IPS DF 6.9 (cell line): Measurements from ENCODE around the gene DNAH5.

Source experiments
- DNase-seq: peaks from one replicate; pipeline ENCODE4 v3.0.0-alpha.2; 2013; ENCODE audit warnings: low read depth, low spot score
- H3K27ac ChIP-seq: one replicate; pipeline ENCODE4 v1.5.1; 2013; ENCODE audit warnings: low read length, control low read depth
- H3K27me3 ChIP-seq: 2 replicates; pipeline ENCODE4 v1.6.1; 2013; ENCODE audit warnings: mild to moderate bottlenecking, low read length; ENCODE audit not compliant: control insufficient read depth, insufficient read depth
- H3K36me3 ChIP-seq: 2 replicates; pipeline ENCODE4 v1.6.1; 2013; ENCODE audit warnings: low read length; ENCODE audit not compliant: control insufficient read depth, insufficient read depth
- H3K4me1 ChIP-seq: 2 replicates; pipeline ENCODE4 v1.6.1; 2013; ENCODE audit warnings: low read length; ENCODE audit not compliant: control insufficient read depth, insufficient read depth
- H3K4me3 ChIP-seq: 2 replicates; pipeline ENCODE4 v1.5.1; 2013; ENCODE audit warnings: mild to moderate bottlenecking, low read length
- H3K9me3 ChIP-seq: 2 replicates; pipeline ENCODE4 v1.6.1; 2013; ENCODE audit warnings: low read length, inconsistent platforms; ENCODE audit not compliant: control insufficient read depth, insufficient read depth
- WGBS: extraction: QIAGEN DNeasy Blood & Tissue Kit; methylation state at CpG from one replicate; pipeline ENCODE4 v1.1.7; 2013; ENCODE audit warnings: mixed read lengths, missing lambda C conversion rate; ENCODE audit not compliant: insufficient read length, insufficient coverage; 5-methylcytosine and 5-hydroxymethylcytosine counted together

Gene DNAH5

GRCh38 chr5:13859270-13860065 is 85.0 kb downstream of the DNAH5 start:
- DNase-seq = no peak
- Histone ChIP-seq H3K27me3 (no peaks in the 10 kb centered on the region), H3K4me3 (no peak overlapping the region), H3K36me3 (no peaks in the 10 kb centered on the region), H3K9me3 (no peaks in the 10 kb centered on the region), H3K27ac (no peak overlapping the region), H3K4me1 (no peaks in the 10 kb centered on the region)
- WGBS = no CpG with 5 or more reads among the region's 5 CpGs

GRCh38 chr5:13843175-13843846 is 101.2 kb downstream of the DNAH5 start:
- H3K27ac ChIP-seq = no peak overlapping the region
- no peak overlapping the region for H3K4me3 ChIP-seq
- peaks cover 2% of the 10 kb centered on the region; the same call in 1 of the 2 replicates for H3K4me1 ChIP-seq
- H3K36me3 ChIP-seq = no peaks in the 10 kb centered on the region
- WGBS = no CpG with 5 or more reads among the region's 6 CpGs
- no peak for DNase-seq
- no peaks in the 10 kb centered on the region for H3K9me3 ChIP-seq
- H3K27me3 ChIP-seq = no peaks in the 10 kb centered on the region

GRCh38 chr5:13833440-13833839 is 111.0 kb downstream of the DNAH5 start:
- no peak overlapping the region for H3K27ac ChIP-seq
- no peak for DNase-seq
- no peaks in the 10 kb centered on the region for H3K9me3 ChIP-seq
- no peak overlapping the region for H3K4me3 ChIP-seq
- H3K4me1 ChIP-seq = 0 out of 2 replicates have a peak, but pooled peaks cover 1% of the 10 kb centered on the region
- no peaks in the 10 kb centered on the region for H3K27me3 ChIP-seq
- H3K36me3 ChIP-seq = no peaks in the 10 kb centered on the region
- WGBS = no CpG with 5 or more reads among the region's 3 CpGs

GRCh38 chr5:13831351-13831750 is 113.1 kb downstream of the DNAH5 start:
- H3K36me3 ChIP-seq = no peaks in the 10 kb centered on the region
- DNase-seq = no peak
- H3K9me3 ChIP-seq = no peaks in the 10 kb centered on the region
- no peak overlapping the region for H3K27ac ChIP-seq
- H3K4me1 ChIP-seq = 0 out of 2 replicates have a peak, but pooled peaks cover 1% of the 10 kb centered on the region
- no peaks in the 10 kb centered on the region for H3K27me3 ChIP-seq
- no CpG with 5 or more reads among the region's 3 CpGs for WGBS
- no peak overlapping the region for H3K4me3 ChIP-seq

- Histone ChIP-seq H3K4me1 (no peaks in the 10 kb centered on the region), H3K4me3 (no peak overlapping the region), H3K27ac (no peak overlapping the region), H3K36me3 (no peaks in the 10 kb centered on the region), H3K27me3 (no peaks in the 10 kb centered on the region), H3K9me3 (no peaks in the 10 kb centered on the region)
- WGBS = 100% methylated on average over 2 of the region's 9 CpGs
- DNase-seq = no peak
These were observed 114.0 kb downstream of the DNAH5 start for GRCh38 chr5:13830536-13830935.

- Histone ChIP-seq H3K9me3 (no peaks in the 10 kb centered on the region), H3K36me3 (no peaks in the 10 kb centered on the region), H3K4me3 (no peak overlapping the region), H3K27ac (no peak overlapping the region), H3K27me3 (no peaks in the 10 kb centered on the region), H3K4me1 (no peaks in the 10 kb centered on the region)
- no CpG with 5 or more reads among the region's 2 CpGs for whole genome bisulfite sequencing
- no peak for DNase-seq
These were observed 123.1 kb downstream of the DNAH5 start for GRCh38 chr5:13821366-13821765.

- H3K27ac ChIP-seq = no peak overlapping the region
- DNase-seq = no peak
- H3K9me3 ChIP-seq = no peaks in the 10 kb centered on the region
- H3K4me1 ChIP-seq = no peaks in the 10 kb centered on the region
- no peaks in the 10 kb centered on the region for H3K36me3 ChIP-seq
- H3K27me3 ChIP-seq = no peaks in the 10 kb centered on the region
- H3K4me3 ChIP-seq = no peak overlapping the region
- WGBS = no CpG with 5 or more reads among the region's 2 CpGs
These were observed 128.4 kb downstream of the DNAH5 start for GRCh38 chr5:13816126-13816525.

GRCh38 chr5:13814301-13814700 is 130.2 kb downstream of the DNAH5 start:
- no peak overlapping the region for H3K27ac ChIP-seq
- WGBS = no CpG with 5 or more reads among the region's 1 CpG
- no peaks in the 10 kb centered on the region for H3K27me3 ChIP-seq
- H3K36me3 ChIP-seq = no peaks in the 10 kb centered on the region
- no peak overlapping the region for H3K4me3 ChIP-seq
- DNase-seq = no peak
- H3K9me3 ChIP-seq = no peaks in the 10 kb centered on the region
- H3K4me1 ChIP-seq = no peaks in the 10 kb centered on the region

GRCh38 chr5:13809921-13810320 is 134.6 kb downstream of the DNAH5 start:
- H3K36me3 ChIP-seq = no peaks in the 10 kb centered on the region
- no peak overlapping the region for H3K4me3 ChIP-seq
- no CpG with 5 or more reads among the region's 30 CpGs for WGBS
- H3K4me1 ChIP-seq = no peaks in the 10 kb centered on the region
- no peaks in the 10 kb centered on the region for H3K27me3 ChIP-seq
- no peak for DNase-seq
- H3K9me3 ChIP-seq = no peaks in the 10 kb centered on the region
- H3K27ac ChIP-seq = no peak overlapping the region

GRCh38 chr5:13804336-13804735 is 140.2 kb downstream of the DNAH5 start:
- Histone ChIP-seq H3K36me3 (no peaks in the 10 kb centered on the region), H3K27me3 (no peaks in the 10 kb centered on the region), H3K4me3 (no peak overlapping the region), H3K9me3 (no peaks in the 10 kb centered on the region), H3K27ac (no peak overlapping the region), H3K4me1 (no peaks in the 10 kb centered on the region)
- no peak for DNase-seq
- no CpG with 5 or more reads among the region's 5 CpGs for WGBS
